GM04504 (cell line): ENCODE measurements around the gene EGFL8.

Experiments
- DNase-seq: peaks from one replicate; pipeline ENCODE4 v3.0.0-alpha.2; 2012; ENCODE audit warnings: low read depth

Gene EGFL8

GRCh38 chr6:32168350-32168749 is 4.0 kb downstream of the EGFL8 start:
- no peak for DNase-seq

GRCh38 chr6:32168807-32169591 is 4.6 kb downstream of the EGFL8 start:
- DNase-seq, result no peak

- no peak for DNase-seq
These were observed 5.9 kb downstream of the EGFL8 start for GRCh38 chr6:32170294-32170693.

GRCh38 chr6:32171234-32171633 is 6.8 kb downstream of the EGFL8 start:
- DNase-seq, result no peak

- DNase-seq, result no peak
These were observed 8.8 kb downstream of the EGFL8 start for GRCh38 chr6:32173051-32173727.

GRCh38 chr6:32174416-32174815 is 10.0 kb downstream of the EGFL8 start:
- no peak for DNase-seq

- DNase-seq, result no peak
These were observed 10.9 kb downstream of the EGFL8 start for GRCh38 chr6:32175322-32175710.

- peak; percentile 97 for DNase-seq
These were observed 11.5 kb downstream of the EGFL8 start, which contains the start of gene AGPAT1 for GRCh38 chr6:32175711-32176475. Gene AGPAT1, minus strand, starts transcription at chr6:32176084. Its CDS starts 4,588 bp downstream, at chr6:32171496.

- no peak for DNase-seq
These were observed 12.2 kb downstream of the EGFL8 start for GRCh38 chr6:32176476-32177182.

- DNase-seq, result no peak
These were observed 12.9 kb downstream of the EGFL8 start for GRCh38 chr6:32177183-32177787.

GRCh38 chr6:32177788-32178546 is 13.6 kb downstream of the EGFL8 start, which contains the start of gene RNF5:
Gene RNF5, plus strand, starts transcription at chr6:32178405. Its CDS starts 107 bp downstream, at chr6:32178512.
- peak; percentile 100 for DNase-seq

GRCh38 chr6:32178547-32179440 is 14.4 kb downstream of the EGFL8 start:
- no peak for DNase-seq

GRCh38 chr6:32179766-32180405 is 15.5 kb downstream of the EGFL8 start:
- DNase-seq, result no peak

- DNase-seq, result no peak
These were observed 16.8 kb downstream of the EGFL8 start for GRCh38 chr6:32181148-32181702.

GRCh38 chr6:32181915-32182529 is 17.6 kb downstream of the EGFL8 start:
- no peak for DNase-seq

- no peak for DNase-seq
These were observed 18.2 kb downstream of the EGFL8 start for GRCh38 chr6:32182555-32182981.

GRCh38 chr6:32183030-32183429 is 18.6 kb downstream of the EGFL8 start:
- DNase-seq, result no peak

- DNase-seq, result no peak
These were observed 19.2 kb downstream of the EGFL8 start for GRCh38 chr6:32183483-32184083.
